SK-N-SH (cell line): ENCODE measurements around the gene RPL39L. TPM values are rescaled to one million over a fixed set of nuclear protein-coding genes. Genes with fewer than 3 reads are reported as not detected.

ENCODE experiments used
- CTCF ChIA-PET: fragments of 300-600, 350-600 bp; formaldehyde crosslinking; extraction: SDS; loops from one replicate; lab custom pipeline; 2021; lab: Yijun Ruan, JAX
- POLR2A ChIA-PET: fragments of 350-600 bp; sonication (Branson Sonifier 250); formaldehyde crosslinking; extraction: SDS; loops from one replicate; lab custom pipeline; 2020; ENCODE audit warnings: antibody characterized with exemption, inconsistent platforms; lab: Yijun Ruan, JAX
- DNase-seq: peaks from one replicate; pipeline ENCODE4 v3.0.0; 2012
- H2AFZ ChIP-seq: fragments of 200-600 bp; sonication (generic); 2 replicates; pipeline ENCODE4 v1.8.1; 2016; ENCODE audit warnings: antibody characterized with exemption, mild to moderate bottlenecking, low read depth
- H3F3A ChIP-seq: fragments of 200-600 bp; sonication (generic); replicated peaks from 2 replicates; pipeline ENCODE3; 2016; ENCODE audit warnings: antibody characterized with exemption, mild to moderate bottlenecking; ENCODE audit not compliant: insufficient read depth
- H3K27ac ChIP-seq, 2 experiments: fragments of 200-500 bp in 1 of 2; fragments of 200-600 bp in 1 of 2; sonication (Bioruptor generic) in 1 of 2; sonication (generic), shearing (Covaris generic) in 1 of 2; 2 replicates each; pipeline versions ENCODE4 v1.5.1 to v1.6.1; 2014 to 2016; ENCODE audit warnings: low read depth in 2 of 2, inconsistent platforms in 1 of 2, low read length in 1 of 2, mild to moderate bottlenecking in 1 of 2, mixed read lengths in 1 of 2
- H3K27me3 ChIP-seq: fragments of 200-600 bp; sonication (generic), shearing (Covaris generic); 2 replicates; pipeline ENCODE4 v1.6.1; 2016; ENCODE audit warnings: mixed run types; ENCODE audit not compliant: insufficient read depth
- H3K36me3 ChIP-seq, 2 experiments: fragments of 200-500 bp in 1 of 2; fragments of 200-600 bp in 1 of 2; sonication (Bioruptor generic) in 1 of 2; sonication (generic) in 1 of 2; replicated peaks in 1 of 2; 2 replicates each; pipeline versions ENCODE3 to v1.5.1; 2014 to 2016; ENCODE audit warnings: low read length in 1 of 2, mild to moderate bottlenecking in 1 of 2; ENCODE audit not compliant: insufficient read depth in 2 of 2, control insufficient read depth in 1 of 2
- H3K4me1 ChIP-seq, 2 experiments: fragments of 200-500 bp in 1 of 2; fragments of 200-600 bp in 1 of 2; sonication (Bioruptor generic) in 1 of 2; sonication (generic), shearing (Covaris generic) in 1 of 2; 2 replicates each; pipeline versions ENCODE4 v1.5.1 to v1.6.1; 2014 to 2016; ENCODE audit warnings: low read depth in 1 of 2, low read length in 1 of 2, mixed run types in 1 of 2; ENCODE audit not compliant: insufficient read depth in 2 of 2, control insufficient read depth in 1 of 2
- H3K4me2 ChIP-seq: fragments of 200-600 bp; sonication (generic), shearing (Covaris generic); 2 replicates; pipeline ENCODE4 v1.6.1; 2017; ENCODE audit warnings: mixed run types
- H3K4me3 ChIP-seq, 2 experiments: fragments of 200-500 bp in 1 of 2; fragments of 200-600 bp in 1 of 2; sonication (Bioruptor generic) in 1 of 2; sonication (generic), shearing (Covaris generic) in 1 of 2; 2 replicates each; pipeline versions ENCODE4 v1.5.1 to v1.8.1; 2014 to 2016; ENCODE audit warnings: low read depth in 2 of 2, inconsistent platforms in 1 of 2, low read length in 1 of 2, mild to moderate bottlenecking in 1 of 2, mixed read lengths in 1 of 2, moderate library complexity in 1 of 2
- H3K79me2 ChIP-seq: fragments of 200-600 bp; sonication (generic); 2 replicates; pipeline ENCODE4 v1.8.1; 2017; ENCODE audit warnings: mild to moderate bottlenecking; ENCODE audit not compliant: insufficient read depth
- H3K9ac ChIP-seq: fragments of 200-600 bp; sonication (generic); 2 replicates; pipeline ENCODE4 v1.6.1; 2017; ENCODE audit warnings: mixed run types
- H3K9me2 ChIP-seq: fragments of 200-600 bp; sonication (generic); 2 replicates; pipeline ENCODE4 v1.6.1; 2017; ENCODE audit warnings: mixed run types
- H3K9me3 ChIP-seq: fragments of 200-600 bp; sonication (generic); 2 replicates; pipeline ENCODE4 v1.6.1; 2017; ENCODE audit warnings: mixed run types, mild to moderate bottlenecking, moderate library complexity
- H4K20me1 ChIP-seq: fragments of 200-600 bp; sonication (generic); 2 replicates; pipeline ENCODE4 v1.6.1; 2017; ENCODE audit warnings: mild to moderate bottlenecking, mixed run types; ENCODE audit not compliant: insufficient read depth
- CHD2 ChIP-seq: fragments of 150-350 bp; IDR thresholded peaks from 2 replicates; pipeline ENCODE4 v1.6.1; 2018; ENCODE audit warnings: low read length; ENCODE audit not compliant: partially characterized antibody
- ELF1 ChIP-seq: IDR thresholded peaks from 2 replicates; pipeline ENCODE4 v1.4.0; 2012
- EZH2phosphoT487 ChIP-seq: fragments of 200-600 bp; sonication (generic); IDR thresholded peaks from 2 replicates; pipeline ENCODE4 v1.6.1; 2017; ENCODE audit warnings: low read depth, mixed run types, mild to moderate bottlenecking, antibody characterized with exemption, moderate library complexity, borderline replicate concordance
- FOSL2 ChIP-seq: IDR thresholded peaks from 2 replicates; pipeline ENCODE4 v1.4.0; 2012; ENCODE audit warnings: low read depth, mild to moderate bottlenecking, moderate library complexity, borderline replicate concordance
- FOXJ3 ChIP-seq: sonication (generic); formaldehyde crosslinking; IDR thresholded peaks from 2 replicates; pipeline ENCODE4 v1.5.1; 2020; ENCODE audit warnings: mild to moderate bottlenecking, missing genetic modification reagents
- GABPA ChIP-seq: IDR thresholded peaks from 2 replicates; pipeline ENCODE4 v1.4.0; 2012; ENCODE audit warnings: low read depth, mild to moderate bottlenecking
- NFIC ChIP-seq: IDR thresholded peaks from 2 replicates; pipeline ENCODE4 v1.4.0; 2012; ENCODE audit warnings: borderline replicate concordance
- NRF1 ChIP-seq: IDR thresholded peaks from 2 replicates; pipeline ENCODE4 v1.6.1; 2012; ENCODE audit warnings: low read depth, mild to moderate bottlenecking, low read length
- POLR2AphosphoS5 ChIP-seq: IDR thresholded peaks from 2 replicates; pipeline ENCODE4 v1.6.1; 2012; ENCODE audit warnings: low read depth, low read length
- RAD21 ChIP-seq: IDR thresholded peaks from 2 replicates; pipeline ENCODE4 v1.6.1; 2012; ENCODE audit warnings: mild to moderate bottlenecking, low read length
- RCOR1 ChIP-seq: fragments of 150-350 bp; IDR thresholded peaks from 2 replicates; pipeline ENCODE4 v1.6.1; 2017; ENCODE audit warnings: antibody characterized with exemption, low read length
- REST ChIP-seq: IDR thresholded peaks from 2 replicates; pipeline ENCODE4 v1.6.1; 2012; ENCODE audit warnings: mild to moderate bottlenecking, low read depth, low read length, moderate library complexity
- RXRA ChIP-seq: IDR thresholded peaks from 2 replicates; pipeline ENCODE4 v1.4.0; 2012; ENCODE audit warnings: low read depth, mild to moderate bottlenecking, borderline replicate concordance
- TCF12 ChIP-seq: IDR thresholded peaks from 2 replicates; pipeline ENCODE4 v1.4.0; 2012
- USF1 ChIP-seq: IDR thresholded peaks from 2 replicates; pipeline ENCODE4 v1.4.0; 2012; ENCODE audit warnings: low read depth, borderline replicate concordance
- YY1 ChIP-seq: IDR thresholded peaks from 2 replicates; pipeline ENCODE4 v1.4.0; 2012; ENCODE audit warnings: low read depth, mild to moderate bottlenecking
- WGBS: methylation state at CpG from one replicate; pipeline ENCODE4 v1.1.6; 2017; ENCODE audit warnings: low lambda C conversion rate; 5-methylcytosine and 5-hydroxymethylcytosine counted together
- polyA plus RNA-seq, 3 experiments: library from polyadenylated mRNA; depleted of rRNA; stranded (reverse); fragments of >200 nt; gene quantifications; 2 replicates each; pipeline ENCODE4 v1.2.3, GENCODE V29; 2012
- TF ChIP-seq, protein P1 (sequence below): fragments of 200-600 bp; sonication (generic); IDR thresholded peaks from 2 replicates; pipeline ENCODE4 v1.6.1; 2017; ENCODE audit warnings: antibody characterized with exemption, mild to moderate bottlenecking, moderate library complexity

Gene RPL39L
- polyA plus RNA-seq, 1 of the 3 experiments (the other 2 are of a cell fraction) = 25.3 TPM

DNA sequence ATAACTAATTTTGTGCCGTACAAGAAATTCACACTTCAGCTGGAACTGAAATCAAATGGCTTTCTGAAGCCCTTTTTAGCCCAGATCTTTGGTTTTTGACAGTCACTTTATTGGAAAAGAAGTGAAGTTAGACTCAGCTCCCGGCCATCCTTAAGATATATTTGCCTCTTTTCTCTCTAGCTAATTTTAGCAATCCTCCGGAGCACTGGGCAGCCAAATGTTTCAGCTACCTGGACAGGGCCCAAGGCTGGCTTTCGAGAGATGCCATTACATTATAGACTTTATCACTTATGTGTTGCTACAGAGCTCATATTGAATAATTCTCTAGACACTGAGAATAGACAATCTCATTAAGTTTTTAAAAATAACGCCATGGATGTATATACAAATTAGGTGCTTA, 28.5 kb upstream of the RPL39L start:
- no peaks in the 10 kb centered on the region for H3K9me2 ChIP-seq
- H4K20me1 ChIP-seq = no peaks in the 10 kb centered on the region
- H2AFZ ChIP-seq = no peak overlapping the region
- H3K36me3 ChIP-seq = no peaks in the 10 kb centered on the region
- H3K27ac ChIP-seq = no peak overlapping the region
- H3K27me3 ChIP-seq = no peaks in the 10 kb centered on the region
- no peaks in the 10 kb centered on the region for H3K4me1 ChIP-seq
- no peak overlapping the region for H3K4me2 ChIP-seq
- H3K9ac ChIP-seq = no peak overlapping the region
- H3K4me3 ChIP-seq = no peak overlapping the region
- H3F3A ChIP-seq = no peaks in the 10 kb centered on the region
- TF ChIP-seq GABPA (no peak), ELF1 (no peak), REST (no peak), TCF12 (no peak), NFIC (no peak), CHD2 (no peak), RXRA (no peak), NRF1 (no peak), RCOR1 (no peak), EZH2phosphoT487 (no peak), YY1 (no peak), RAD21 (no peak)
- H3K9me3 ChIP-seq = no peaks in the 10 kb centered on the region
- no peak for DNase-seq
- POLR2A ChIA-PET = no interaction called here
- CTCF ChIA-PET = interaction anchor here (0.7 to 6.2 kb wide), 5 partner anchors 28 to 553 kb away, joined by 3 to 101 read pairs (median 4); partner anchors contain the start of gene RPL39L
- WGBS = 49% methylated on average over 5 of the region's 5 CpGs
- no peaks in the 10 kb centered on the region for H3K79me2 ChIP-seq

- H3K27me3 ChIP-seq = no peaks in the 10 kb centered on the region; the same call in 1 of the 2 replicates
- H3K9me3 ChIP-seq = no peaks in the 10 kb centered on the region
- no peaks in the 10 kb centered on the region for H3K79me2 ChIP-seq
- no peak overlapping the region for H3K27ac ChIP-seq
- H3K4me2 ChIP-seq = no peak overlapping the region
- no peaks in the 10 kb centered on the region for H3K4me1 ChIP-seq
- H3F3A ChIP-seq = no peaks in the 10 kb centered on the region
- no peak overlapping the region for H2AFZ ChIP-seq
- ChIA-PET POLR2A (no interaction called here), CTCF (interaction anchor here (0.6 to 6.2 kb wide), 5 partner anchors 27 to 318 kb away, joined by 3 to 101 read pairs (median 4); partner anchors contain the start of gene RPL39L)
- no peak for DNase-seq
- no peaks in the 10 kb centered on the region for H3K36me3 ChIP-seq
- no peak overlapping the region for H3K9ac ChIP-seq
- TF ChIP-seq POLR2AphosphoS5 = no peak
- TF ChIP-seq USF1 = no peak
- no peak for TF ChIP-seq TCF12
- TF ChIP-seq FOXJ3 = no peak
- TF ChIP-seq ELF1 = no peak
- no peak for TF ChIP-seq FOSL2
- TF ChIP-seq NFIC = no peak
- TF ChIP-seq, protein P1, sequence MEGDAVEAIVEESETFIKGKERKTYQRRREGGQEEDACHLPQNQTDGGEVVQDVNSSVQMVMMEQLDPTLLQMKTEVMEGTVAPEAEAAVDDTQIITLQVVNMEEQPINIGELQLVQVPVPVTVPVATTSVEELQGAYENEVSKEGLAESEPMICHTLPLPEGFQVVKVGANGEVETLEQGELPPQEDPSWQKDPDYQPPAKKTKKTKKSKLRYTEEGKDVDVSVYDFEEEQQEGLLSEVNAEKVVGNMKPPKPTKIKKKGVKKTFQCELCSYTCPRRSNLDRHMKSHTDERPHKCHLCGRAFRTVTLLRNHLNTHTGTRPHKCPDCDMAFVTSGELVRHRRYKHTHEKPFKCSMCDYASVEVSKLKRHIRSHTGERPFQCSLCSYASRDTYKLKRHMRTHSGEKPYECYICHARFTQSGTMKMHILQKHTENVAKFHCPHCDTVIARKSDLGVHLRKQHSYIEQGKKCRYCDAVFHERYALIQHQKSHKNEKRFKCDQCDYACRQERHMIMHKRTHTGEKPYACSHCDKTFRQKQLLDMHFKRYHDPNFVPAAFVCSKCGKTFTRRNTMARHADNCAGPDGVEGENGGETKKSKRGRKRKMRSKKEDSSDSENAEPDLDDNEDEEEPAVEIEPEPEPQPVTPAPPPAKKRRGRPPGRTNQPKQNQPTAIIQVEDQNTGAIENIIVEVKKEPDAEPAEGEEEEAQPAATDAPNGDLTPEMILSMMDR = no peak
- 47% methylated on average over 8 of the region's 8 CpGs for WGBS
- H3K4me3 ChIP-seq = no peak overlapping the region
- H4K20me1 ChIP-seq = no peaks in the 10 kb centered on the region
- no peaks in the 10 kb centered on the region for H3K9me2 ChIP-seq
Measured at GRCh38 chr3:187166750-187167149, 27.5 kb upstream of the RPL39L start.
